Measurements from ENCODE around the gene SARDH.

SARDH gene

GRCh38 chr9:133779081-133779480 lies 40.9 kb upstream of the SARDH start:
- peaks cover 10% of the 10 kb centered on the region; the same call in 1 of the 2 replicates for H3K9me3 ChIP-seq (ENCODE audit: control insufficient read depth, insufficient read depth, low read length)
- no peaks in the 10 kb centered on the region for H3K9me2 ChIP-seq (replicated peaks; ENCODE audit: control insufficient read depth, low read length)
- peaks cover 31% of the 10 kb centered on the region for H3K36me3 ChIP-seq (ENCODE audit: control insufficient read depth, low read length)
- H3K4me1 ChIP-seq (ENCODE audit: control insufficient read depth, low read length) = peaks cover 20% of the 10 kb centered on the region
- no peaks in the 10 kb centered on the region for H3K79me2 ChIP-seq (ENCODE audit: control insufficient read depth, low read length)
- no peak overlapping the region for H3K4me3 ChIP-seq (ENCODE audit: low read length)
- no peak overlapping the region for H3K4me2 ChIP-seq (ENCODE audit: low read length)
- peaks cover 6% of the 10 kb centered on the region for H3F3A ChIP-seq (ENCODE audit: control insufficient read depth, insufficient read depth)
- TF ChIP-seq, protein P1, sequence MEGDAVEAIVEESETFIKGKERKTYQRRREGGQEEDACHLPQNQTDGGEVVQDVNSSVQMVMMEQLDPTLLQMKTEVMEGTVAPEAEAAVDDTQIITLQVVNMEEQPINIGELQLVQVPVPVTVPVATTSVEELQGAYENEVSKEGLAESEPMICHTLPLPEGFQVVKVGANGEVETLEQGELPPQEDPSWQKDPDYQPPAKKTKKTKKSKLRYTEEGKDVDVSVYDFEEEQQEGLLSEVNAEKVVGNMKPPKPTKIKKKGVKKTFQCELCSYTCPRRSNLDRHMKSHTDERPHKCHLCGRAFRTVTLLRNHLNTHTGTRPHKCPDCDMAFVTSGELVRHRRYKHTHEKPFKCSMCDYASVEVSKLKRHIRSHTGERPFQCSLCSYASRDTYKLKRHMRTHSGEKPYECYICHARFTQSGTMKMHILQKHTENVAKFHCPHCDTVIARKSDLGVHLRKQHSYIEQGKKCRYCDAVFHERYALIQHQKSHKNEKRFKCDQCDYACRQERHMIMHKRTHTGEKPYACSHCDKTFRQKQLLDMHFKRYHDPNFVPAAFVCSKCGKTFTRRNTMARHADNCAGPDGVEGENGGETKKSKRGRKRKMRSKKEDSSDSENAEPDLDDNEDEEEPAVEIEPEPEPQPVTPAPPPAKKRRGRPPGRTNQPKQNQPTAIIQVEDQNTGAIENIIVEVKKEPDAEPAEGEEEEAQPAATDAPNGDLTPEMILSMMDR (IDR thresholded peaks at IDR 0.05; ENCODE audit: low read depth, low read length, poor library complexity, severe bottlenecking) = no peak
- no peak for TF ChIP-seq EZH2phosphoT487 (IDR thresholded peaks at IDR 0.05; ENCODE audit: borderline replicate concordance, low read length)
- no peaks in the 10 kb centered on the region for H3K27me3 ChIP-seq (ENCODE audit: control insufficient read depth, low read length)
- no peaks in the 10 kb centered on the region for H4K20me1 ChIP-seq (ENCODE audit: control insufficient read depth, insufficient read depth, low read depth, low read length)
- H3K27ac ChIP-seq (ENCODE audit: low read depth, low read length) = no peak overlapping the region

- Histone ChIP-seq H3K79me2 (ENCODE audit: control insufficient read depth, low read length) (no peaks in the 10 kb centered on the region), H3F3A (ENCODE audit: control insufficient read depth, insufficient read depth) (peaks cover 6% of the 10 kb centered on the region), H3K9me3 (ENCODE audit: control insufficient read depth, insufficient read depth, low read length) (peaks cover 16% of the 10 kb centered on the region; the same call in 1 of the 2 replicates), H3K4me2 (ENCODE audit: low read length) (no peak overlapping the region), H3K4me3 (ENCODE audit: low read length) (no peak overlapping the region), H3K36me3 (ENCODE audit: control insufficient read depth, low read length) (peaks cover 37% of the 10 kb centered on the region), H3K4me1 (ENCODE audit: control insufficient read depth, low read length) (peaks cover 14% of the 10 kb centered on the region), H3K9me2 (replicated peaks; ENCODE audit: control insufficient read depth, low read length) (no peaks in the 10 kb centered on the region), H3K27me3 (ENCODE audit: control insufficient read depth, low read length) (no peaks in the 10 kb centered on the region), H3K27ac (ENCODE audit: low read depth, low read length) (no peak overlapping the region), H4K20me1 (ENCODE audit: control insufficient read depth, insufficient read depth, low read depth, low read length) (no peaks in the 10 kb centered on the region)
- TF ChIP-seq, protein P1 (IDR thresholded peaks at IDR 0.05; ENCODE audit: low read depth, low read length, poor library complexity, severe bottlenecking) = no peak
- no peak for TF ChIP-seq EZH2phosphoT487 (IDR thresholded peaks at IDR 0.05; ENCODE audit: borderline replicate concordance, low read length)
Observed at GRCh38 chr9:133778336-133779013, 40.3 kb upstream of the SARDH start.

GRCh38 chr9:133777871-133778270 lies 39.7 kb upstream of the SARDH start:
- H3F3A ChIP-seq (ENCODE audit: control insufficient read depth, insufficient read depth) = peaks cover 4% of the 10 kb centered on the region
- H3K36me3 ChIP-seq (ENCODE audit: control insufficient read depth, low read length) = peaks cover 37% of the 10 kb centered on the region
- H3K27ac ChIP-seq (ENCODE audit: low read depth, low read length) = no peak overlapping the region
- H3K9me2 ChIP-seq (replicated peaks; ENCODE audit: control insufficient read depth, low read length) = no peaks in the 10 kb centered on the region
- TF ChIP-seq, protein P1 (IDR thresholded peaks at IDR 0.05; ENCODE audit: low read depth, low read length, poor library complexity, severe bottlenecking) = no peak
- no peak for TF ChIP-seq EZH2phosphoT487 (IDR thresholded peaks at IDR 0.05; ENCODE audit: borderline replicate concordance, low read length)
- peaks cover 16% of the 10 kb centered on the region; the same call in 1 of the 2 replicates for H3K9me3 ChIP-seq (ENCODE audit: control insufficient read depth, insufficient read depth, low read length)
- no peaks in the 10 kb centered on the region for H4K20me1 ChIP-seq (ENCODE audit: control insufficient read depth, insufficient read depth, low read depth, low read length)
- no peak overlapping the region for H3K4me2 ChIP-seq (ENCODE audit: low read length)
- H3K4me3 ChIP-seq (ENCODE audit: low read length) = no peak overlapping the region
- H3K4me1 ChIP-seq (ENCODE audit: control insufficient read depth, low read length) = peaks cover 8% of the 10 kb centered on the region
- no peaks in the 10 kb centered on the region for H3K27me3 ChIP-seq (ENCODE audit: control insufficient read depth, low read length)
- H3K79me2 ChIP-seq (ENCODE audit: control insufficient read depth, low read length) = no peaks in the 10 kb centered on the region
